ENCODE results near the gene NPRL2.
A peak's percentile ranks its signal among the peaks of the same experiment; 100 is the strongest.

Gene NPRL2

DNA sequence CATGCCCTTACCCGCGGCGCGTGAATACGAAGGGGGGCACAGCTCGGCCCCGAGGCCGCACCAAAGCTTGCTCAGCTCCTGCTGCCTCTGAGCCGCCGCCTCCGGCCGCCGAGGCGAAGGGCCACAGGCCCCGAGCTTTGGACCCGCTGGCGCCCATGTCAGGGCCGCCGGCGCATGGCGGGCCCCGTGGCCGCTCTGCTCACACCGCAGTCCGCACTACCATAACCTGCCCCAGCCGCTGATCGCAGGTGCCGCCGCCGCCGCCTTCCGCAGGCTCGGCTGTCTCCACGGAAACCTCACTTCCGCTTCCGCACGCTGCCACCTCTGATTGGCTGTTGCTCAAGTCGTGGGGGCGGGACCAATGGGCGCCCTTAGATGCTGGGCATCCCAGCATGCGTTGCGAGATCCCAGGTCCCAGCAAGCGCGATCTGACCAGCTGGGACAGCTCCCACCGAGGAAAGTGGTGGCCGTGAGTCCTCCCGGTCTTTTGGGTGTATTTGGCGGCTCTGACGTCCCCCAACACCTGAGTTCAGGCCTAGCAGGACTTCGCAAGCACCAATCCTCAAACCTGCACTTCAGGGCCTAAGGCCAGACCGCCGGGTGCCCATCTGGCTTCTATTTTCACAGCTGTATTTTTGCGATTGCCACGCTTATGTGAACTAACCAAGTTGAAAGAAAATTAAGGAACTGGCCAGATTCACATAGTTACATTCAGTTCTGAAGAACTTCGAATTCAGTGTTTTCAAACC, 22.5 kb downstream of the NPRL2 start, which contains the start of gene TUSC2:
TUSC2 (minus strand) TSS at position 281 of the 749 bp plus-strand sequence; CDS start at position 157, 124 bp downstream.
- DNase-seq (ENCODE audit: low read depth in 3 of 3): peak; percentile 86 to 93 (median 92)

DNA sequence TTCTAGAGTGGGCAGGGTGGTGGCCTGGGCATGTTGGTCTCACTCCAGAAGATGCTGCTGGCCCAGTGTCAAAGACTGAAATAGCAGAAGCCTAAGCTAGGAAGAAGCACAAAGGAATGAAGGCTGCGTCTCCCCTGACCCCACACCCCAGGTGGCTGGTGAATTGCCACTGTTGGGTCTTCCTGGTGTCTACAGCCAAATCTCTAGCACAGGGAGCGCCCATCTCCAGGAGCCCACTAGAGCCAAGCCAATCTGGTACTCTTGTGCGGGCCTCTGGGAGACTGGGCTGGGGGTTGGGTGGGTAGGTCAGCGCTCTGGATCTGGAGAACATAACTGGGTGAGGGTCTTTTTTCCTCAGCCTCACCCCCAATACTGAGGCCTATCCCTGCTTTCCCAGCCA, 23.4 kb downstream of the NPRL2 start:
- DNase-seq (ENCODE audit: low read depth in 3 of 3): no peak

DNA sequence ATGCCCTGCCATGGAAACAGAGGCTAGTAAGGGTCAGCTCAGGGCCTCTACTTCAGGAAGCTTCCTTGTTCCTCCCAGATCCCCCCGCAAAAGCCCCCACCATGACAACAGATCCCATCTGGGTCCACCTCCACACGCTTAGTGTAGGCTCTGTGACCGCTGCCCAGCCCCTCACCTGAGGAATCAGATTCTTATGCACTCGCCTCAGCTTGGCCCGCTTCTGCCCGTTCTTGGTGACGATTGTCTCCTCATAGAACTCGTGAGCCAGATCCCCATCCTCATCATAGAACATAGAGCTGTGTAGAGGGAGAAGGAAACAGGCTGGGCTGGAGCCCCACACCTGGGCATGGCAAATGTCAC, 24.4 kb downstream of the NPRL2 start:
- no peak for DNase-seq (ENCODE audit: low read depth in 3 of 3)

DNA sequence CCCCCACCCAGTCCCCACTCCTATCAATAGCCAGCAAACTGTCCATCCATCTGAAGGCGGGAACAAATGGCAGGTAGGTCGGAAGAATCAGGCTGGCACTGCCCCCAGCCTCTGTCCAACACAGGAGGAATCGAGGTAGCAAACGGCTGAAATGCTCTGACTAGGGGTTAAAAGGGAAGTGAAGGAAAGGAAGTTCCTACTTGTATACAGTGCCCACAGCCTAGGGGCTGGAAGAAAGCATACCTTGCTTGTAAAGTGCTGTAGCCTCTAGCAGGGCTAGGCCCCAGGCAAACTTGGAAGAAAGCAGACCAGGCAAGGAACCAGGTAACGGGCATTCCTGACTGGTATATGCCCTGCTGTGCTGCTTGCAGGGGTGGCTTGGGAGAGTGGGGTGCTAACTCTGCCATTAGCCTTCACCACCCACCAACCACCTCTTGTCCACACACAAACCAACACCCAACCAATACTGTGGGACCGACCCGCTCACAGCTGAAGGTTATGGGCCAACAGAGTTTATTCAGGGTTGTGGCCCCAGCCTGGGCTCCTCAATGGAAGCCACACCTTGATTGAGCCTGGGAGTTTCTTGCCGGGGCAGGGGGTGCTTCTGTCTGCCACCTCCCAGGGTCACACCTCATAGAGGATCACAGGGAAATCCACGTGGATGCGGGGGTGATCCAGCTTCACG, 24.9 kb downstream of the NPRL2 start:
- DNase-seq (ENCODE audit: low read depth in 3 of 3): no peak

DNA sequence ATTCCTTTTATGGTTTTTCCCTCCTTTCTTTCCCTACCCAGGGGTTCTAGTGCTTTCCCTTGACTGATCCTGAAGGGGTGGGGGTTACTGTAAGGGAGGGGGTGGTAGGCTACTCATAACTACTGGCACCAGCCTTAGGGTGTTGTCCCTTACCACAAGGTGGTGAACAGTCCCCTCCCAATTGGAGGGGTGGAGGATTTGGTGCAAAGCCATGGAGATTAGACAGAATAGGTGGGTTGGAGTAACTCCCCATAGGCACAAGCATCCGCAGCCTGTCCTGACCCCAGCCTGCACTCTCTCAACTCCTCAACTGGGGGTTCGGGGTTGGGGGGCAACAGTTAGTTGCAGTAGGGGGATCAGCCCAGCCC, 25.5 kb downstream of the NPRL2 start:
- DNase-seq (ENCODE audit: low read depth in 3 of 3): no peak

DNA sequence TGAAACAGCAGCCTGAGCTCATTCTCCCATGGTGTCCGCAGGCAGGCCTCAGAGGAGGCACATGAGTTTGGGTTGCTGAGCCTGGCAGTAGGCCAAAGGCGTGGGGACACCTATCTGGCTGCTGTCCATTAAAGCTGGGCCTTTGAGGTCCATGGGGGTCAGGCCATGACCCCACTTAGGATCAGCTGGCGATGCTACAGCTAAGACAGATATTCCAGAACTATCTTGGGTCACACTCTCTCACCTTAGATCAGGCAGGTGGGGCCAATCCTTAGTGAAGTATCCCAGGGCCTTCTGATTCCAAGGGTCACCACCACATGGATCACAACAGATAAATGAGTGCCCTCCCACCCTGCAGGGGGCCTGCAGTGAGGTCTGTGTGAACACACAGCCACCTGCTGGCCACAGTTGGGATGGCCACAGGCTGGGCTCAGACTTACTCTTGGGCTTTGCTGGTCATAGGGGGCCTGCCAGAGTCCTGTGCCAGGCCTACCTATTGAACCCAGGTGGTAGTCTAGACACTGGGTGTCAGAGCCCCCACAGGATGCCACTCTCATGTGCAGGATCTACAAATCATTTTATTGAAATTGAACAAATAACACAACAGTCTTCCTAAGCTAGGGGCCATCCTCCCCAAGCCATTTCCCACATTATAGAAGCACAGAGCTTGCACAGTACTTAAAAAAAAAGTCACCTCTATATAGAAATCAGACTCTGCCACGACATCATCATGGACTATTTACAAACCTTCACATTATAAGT, 26.0 kb downstream of the NPRL2 start:
- peak in 1 of 3 donors; percentile 30 for DNase-seq (ENCODE audit: low read depth in 3 of 3)

DNA sequence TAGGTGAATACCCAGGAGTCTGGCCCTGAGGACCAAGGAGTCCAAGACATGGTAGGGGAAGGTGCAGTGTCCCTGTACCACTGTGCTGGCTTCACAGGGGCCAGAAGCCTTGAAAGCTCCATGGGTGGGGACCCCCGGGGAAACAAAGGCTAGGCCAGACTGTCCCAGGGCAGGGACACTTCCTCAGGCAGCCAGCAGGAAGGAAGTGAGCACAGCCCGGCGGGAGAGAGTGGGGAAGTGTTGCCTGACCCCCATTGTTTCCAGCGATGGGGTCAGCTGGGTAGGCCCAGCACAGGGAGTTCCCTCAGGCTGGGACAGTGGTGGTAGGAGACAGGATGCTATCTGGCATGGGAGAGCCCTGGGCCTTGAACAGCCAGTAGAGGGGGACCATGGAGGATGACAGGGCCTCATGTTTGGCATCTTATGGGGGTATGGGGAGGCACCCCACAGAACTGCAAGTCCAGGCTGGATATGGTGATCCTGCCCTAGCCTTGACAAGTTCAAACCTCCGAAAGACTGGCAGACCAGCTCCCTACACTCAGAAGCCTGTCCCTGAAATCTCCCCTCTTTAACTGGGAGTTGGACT, 26.9 kb downstream of the NPRL2 start:
- no peak for DNase-seq (ENCODE audit: low read depth in 3 of 3)

DNA sequence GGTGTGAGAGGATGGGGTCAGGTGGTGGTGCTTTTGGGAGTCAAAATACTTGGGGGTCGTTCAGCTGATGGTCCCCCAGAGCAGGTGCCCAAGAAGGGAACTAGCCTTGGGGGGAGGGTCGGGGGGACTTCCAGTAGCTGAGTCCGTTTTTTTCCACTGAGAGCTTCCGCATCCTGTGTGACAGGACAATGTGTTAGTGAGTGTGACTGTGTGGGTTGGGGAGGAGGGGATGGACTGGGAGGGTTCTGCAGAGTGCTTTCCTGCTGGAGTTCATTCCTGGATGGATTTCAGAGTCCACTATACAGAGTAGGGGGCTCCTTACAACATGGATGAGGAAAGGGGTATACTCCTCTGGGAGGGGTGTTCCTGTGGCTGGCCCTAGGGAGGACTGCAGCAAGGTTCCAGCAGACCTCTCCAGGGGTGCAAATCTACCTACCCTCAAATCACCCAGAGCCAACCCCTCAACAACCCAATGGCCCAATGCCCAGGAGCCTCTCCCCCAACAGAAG, 27.4 kb downstream of the NPRL2 start:
- no peak for DNase-seq (ENCODE audit: low read depth in 3 of 3)

DNA sequence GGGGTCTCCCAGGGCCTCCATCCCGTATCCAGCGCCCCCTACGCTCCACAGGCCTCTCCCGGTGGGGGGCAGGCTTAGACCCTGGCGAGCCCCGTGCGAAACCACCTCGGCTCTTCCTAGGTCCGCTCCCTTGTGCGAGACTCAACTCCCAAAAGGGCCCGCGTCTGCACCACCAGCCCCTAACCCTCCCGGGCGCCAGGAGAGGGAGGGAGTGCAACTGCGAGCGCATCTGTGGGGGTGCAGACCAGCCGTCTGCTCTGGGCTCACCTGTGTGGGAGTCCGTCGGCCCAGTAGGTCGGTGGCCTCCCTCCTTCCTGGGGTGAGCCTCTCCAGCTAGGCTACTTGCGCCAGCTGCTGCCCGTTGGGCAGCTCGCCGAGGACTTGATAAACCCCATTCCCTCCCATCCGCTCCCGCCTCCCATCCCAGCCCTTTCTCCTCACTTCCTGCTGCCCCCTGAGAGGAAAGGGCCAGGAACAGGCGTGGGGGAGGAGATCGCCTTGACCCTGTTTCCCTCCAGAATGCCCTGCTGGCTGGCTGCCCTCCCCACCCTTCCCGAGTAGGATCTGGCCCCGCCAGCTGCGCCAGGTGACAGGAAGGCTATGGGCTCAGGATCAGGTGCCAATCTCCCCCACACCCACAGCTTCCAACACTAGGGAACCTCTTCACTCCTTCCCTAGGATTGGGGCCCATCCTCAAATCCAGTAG, 28.0 kb downstream of the NPRL2 start, which contains the start of gene HYAL2:
HYAL2 (minus strand) TSS at position 360 of the 706 bp plus-strand sequence. CDS start 2,256 bp downstream, outside the sequence.
- DNase-seq (ENCODE audit: low read depth in 3 of 3): no peak

DNA sequence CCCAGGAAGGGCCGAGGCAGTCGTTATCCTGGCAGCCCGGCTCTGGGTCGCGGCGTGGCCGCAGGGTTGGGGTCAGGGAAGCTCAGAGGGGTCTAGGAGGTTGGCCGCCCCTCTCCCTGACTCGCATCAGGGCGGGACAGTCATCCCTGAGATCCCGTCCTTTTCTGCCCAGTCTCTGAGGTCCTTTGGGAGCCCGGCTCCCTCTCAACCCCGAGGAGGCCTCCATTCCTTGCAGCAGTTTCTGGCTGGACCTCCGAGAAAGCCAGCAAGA, 28.5 kb downstream of the NPRL2 start:
- no peak for DNase-seq (ENCODE audit: low read depth in 3 of 3)

DNA sequence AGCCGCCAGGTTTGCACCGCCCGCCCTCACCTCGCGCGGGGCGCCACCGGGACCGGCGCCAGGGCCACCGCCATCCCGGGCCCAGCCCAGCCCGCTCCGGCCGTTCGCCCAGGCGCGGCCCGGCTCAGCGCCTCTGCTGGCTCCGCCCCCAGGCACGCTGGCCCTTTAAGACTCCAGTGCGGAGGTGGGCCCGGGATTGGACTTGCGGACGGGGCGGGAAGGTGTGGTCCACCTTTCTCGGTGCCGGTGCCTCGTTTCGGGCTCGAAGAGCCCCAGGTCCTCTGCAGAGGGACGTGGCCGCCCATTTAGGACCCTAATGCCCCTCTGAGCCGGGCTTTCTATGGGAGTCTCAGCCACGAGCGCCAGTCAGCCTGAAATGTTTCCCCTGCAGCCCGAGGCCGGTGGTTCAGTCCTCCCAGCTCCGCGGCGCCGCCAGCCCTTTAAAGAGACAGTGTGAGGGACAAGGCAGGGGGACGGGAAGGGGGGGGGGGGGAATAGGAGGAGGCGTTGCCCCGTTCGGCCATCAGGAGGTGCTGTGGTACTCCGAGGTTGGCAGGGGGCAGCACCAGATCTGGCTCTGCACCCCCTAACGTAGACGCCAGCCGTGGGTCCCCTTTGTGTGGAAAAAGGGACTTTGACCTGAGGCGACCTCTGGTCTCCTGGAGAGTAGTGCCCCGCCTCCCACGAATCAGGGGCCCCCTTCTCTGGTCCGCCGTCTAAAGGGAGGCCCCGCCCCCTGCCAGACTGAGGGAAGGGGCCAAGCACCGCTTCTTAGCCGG, 29.1 kb downstream of the NPRL2 start:
- peak; percentile 69 to 80 (median 70) for DNase-seq (ENCODE audit: low read depth in 3 of 3)

DNA sequence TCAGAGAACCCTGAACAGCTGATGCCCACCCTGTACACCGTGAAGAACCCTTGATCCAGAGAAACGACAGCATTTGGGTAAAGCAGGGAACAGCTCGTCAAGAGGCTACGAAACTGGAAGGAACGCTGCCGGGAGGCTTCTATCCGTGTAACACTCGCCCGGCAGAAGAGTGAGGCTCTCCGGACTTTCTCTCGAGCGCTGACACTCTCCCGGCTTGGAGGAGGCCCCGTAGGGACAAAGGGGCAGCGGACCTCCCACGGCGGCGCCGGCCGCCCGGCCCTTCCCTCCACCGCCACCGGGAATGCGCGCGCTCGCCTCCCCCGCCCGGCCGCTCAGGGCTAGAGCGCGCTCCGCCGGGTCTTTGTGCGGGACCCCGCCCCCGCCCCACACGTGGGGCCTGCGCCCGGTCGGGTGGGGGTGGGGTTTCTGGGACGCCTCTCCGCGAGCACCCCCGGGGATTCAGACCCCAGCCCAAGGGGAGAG, 29.7 kb downstream of the NPRL2 start:
- peak in 1 of 3 donors; percentile 28 for DNase-seq (ENCODE audit: low read depth in 3 of 3)

DNA sequence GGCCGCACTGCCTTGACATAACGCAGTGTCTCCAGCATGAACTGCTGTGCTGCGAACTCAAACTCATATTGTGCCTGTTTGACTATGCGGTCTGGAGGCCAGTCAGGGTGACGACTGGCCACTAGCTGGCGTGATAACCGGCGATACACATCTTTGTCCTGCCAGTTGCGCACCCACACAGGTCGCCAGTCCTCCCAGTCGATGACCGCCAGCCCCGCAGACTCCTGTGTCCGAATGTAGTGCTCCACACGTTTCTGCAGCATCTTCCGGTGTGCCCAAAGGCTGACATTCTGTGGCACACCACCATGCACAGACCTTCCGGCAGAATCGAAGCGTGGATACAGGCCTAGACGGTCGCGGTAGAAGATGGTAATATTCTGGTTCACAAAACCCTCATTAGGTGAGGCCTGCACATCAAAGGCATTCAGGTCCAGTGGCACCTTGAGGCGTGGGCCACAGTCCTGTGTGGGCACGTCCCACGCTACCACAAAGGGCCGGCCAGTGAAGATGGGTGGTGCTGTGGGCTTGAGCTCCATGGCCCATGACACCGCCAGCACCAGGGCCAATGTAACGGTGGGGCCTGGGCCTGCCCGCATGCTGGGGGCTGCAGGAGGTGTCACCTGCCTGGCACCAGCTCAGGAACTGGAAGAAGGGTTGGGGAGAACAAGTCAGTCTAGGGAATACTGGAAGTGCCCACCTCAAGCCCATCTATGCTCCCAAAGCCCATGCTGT, 30.5 kb downstream of the NPRL2 start:
- no peak for DNase-seq (ENCODE audit: low read depth in 3 of 3)

DNA sequence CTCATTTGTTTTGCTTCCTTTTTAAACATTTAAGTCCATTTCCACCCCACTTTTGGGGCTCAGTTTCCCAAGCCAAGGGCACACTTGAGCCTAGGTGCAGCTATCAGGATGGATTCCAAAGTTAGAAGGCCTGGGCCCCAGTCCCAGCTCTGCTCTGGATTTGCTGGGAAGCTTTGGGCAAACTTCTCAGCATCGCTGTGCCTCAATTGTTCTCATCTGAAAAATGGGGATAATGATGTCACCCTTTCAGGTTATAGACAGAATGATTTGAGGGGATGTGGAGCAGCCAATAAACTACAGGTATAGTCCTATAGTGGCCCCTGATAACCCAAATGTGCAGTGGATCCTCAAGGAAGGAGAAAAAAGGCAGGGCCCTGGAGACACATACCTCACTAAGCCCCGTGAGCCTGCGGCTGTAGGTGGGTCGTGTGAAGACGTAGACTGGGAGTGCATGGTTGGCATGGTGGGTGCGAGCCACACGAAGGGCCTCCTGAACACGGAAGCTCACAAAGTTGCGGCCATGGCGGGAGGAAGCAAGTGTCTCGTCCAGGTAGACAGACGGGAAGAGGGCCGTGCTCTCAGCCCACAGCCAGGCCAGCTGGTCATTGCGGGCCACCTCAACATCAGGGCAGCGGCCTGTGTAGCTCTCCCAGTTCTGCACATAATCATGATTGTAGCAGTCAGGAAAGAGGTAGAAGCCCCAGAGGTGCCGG, 31.2 kb downstream of the NPRL2 start:
- no peak for DNase-seq (ENCODE audit: low read depth in 3 of 3)

DNA sequence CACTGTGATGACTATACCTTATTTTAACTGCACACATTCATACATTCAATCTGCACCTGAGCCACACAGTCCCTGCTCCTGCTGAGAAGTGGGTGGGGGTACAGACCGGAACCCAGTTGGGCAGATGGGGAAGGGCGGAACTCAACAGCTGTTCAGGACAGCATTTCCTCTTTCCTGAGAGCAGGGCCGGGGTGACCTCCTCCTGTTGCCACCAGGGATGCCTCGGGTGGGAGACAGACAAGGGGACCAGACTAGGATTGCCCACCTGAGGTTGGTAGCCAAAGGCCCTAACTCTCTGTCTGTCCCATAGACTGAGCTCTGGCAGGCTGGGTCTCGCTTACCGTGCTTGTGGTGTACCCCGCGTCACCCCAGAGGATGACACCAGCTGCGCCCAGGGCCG, 32.0 kb downstream of the NPRL2 start:
- no peak for DNase-seq (ENCODE audit: low read depth in 3 of 3)

DNA sequence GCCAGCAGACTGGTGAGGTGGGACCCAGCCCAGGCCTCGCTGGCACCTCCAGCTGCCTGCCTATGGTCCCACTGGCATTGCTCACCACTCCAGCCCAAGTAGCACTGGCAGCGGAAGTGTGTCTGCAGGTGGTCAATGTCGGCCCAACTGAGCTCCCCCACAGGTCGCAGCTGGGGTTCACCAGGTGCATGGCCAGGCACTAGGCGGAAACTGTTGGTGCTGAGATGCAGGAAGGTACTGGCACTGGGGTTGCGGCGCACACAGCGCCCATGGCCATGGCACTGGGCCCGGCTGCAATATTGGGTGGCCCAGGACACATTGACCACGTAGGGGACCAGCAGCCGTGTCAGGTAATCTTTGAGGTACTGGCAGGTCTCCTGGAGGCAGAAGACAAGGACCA, 32.4 kb downstream of the NPRL2 start:
- no peak for DNase-seq (ENCODE audit: low read depth in 3 of 3)

DNA sequence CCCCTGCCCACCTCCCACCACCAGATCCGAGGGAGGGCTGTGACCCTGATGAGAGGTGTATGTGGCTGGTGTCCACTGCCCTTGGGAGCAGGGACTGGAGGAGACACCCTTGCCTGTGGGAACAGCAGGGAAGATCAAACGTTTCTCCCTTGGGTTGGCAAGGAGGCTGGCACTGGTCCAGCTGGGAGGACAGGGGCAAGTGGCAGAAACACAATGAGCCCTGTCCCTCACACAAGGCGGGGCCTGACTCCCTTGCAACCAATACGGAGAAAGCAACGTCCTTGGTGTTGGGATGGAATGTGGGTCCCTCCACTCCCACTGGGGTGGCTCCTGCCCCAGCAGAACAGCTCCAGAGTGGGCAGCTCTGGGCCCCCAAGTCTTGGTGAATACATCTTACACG, 33.3 kb downstream of the NPRL2 start:
- no peak for DNase-seq (ENCODE audit: low read depth in 3 of 3)

DNA sequence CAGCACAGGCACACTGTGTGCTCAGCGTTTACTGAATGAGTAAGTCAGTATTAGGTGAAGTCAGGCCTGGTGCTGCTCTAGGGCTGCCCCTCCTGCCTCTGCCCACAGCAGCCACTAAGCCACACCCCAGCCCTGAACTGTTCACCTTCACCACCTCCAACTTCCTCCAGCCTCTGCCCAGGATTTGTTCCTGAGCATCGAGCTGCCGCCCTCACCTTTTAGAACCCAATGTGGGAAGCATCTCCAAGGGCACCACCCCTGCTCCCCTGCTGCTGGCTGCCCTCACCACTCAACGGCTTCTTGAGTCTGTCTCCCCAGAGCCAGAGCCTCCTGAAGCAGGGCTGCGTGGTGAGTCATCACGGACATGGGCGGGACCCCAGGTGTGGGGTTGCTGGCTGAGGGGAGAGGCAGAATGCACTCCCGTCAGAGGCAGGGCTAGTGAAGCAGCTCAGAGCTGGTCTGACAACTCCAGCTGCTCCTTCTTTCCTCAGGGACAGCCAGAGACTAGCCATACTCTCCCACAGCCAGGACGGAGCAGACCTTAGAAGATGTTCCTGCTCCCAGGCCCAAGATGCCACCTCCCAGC, 33.8 kb downstream of the NPRL2 start:
- DNase-seq (ENCODE audit: low read depth in 3 of 3): no peak

DNA sequence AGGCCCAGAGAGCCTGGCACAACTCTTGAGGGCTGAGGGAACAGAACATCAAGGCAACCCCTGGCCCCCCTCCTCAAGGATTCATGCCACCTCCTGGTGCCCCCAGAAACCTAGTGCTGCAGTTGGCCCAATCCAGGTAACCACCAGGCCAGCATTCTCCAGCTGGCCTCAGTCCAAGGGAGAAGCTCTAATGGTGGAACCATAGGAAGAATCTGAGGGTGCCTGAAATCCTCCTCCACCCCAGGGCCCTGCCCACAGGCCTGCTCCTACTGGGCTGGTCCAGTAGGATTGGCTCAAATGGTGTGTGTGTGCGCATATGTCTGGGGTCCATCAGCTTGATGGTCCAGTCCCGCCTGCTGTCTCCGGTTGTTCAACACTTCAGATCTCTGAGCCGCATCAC, 35.8 kb downstream of the NPRL2 start:
- no peak for DNase-seq (ENCODE audit: low read depth in 3 of 3)

Measured in stimulated activated CD4-positive, alpha-beta T cell treated with anti-CD3 and anti-CD28 coated beads, TNF-alpha, amount 100 ng/mL, for 48 hours (primary cell).